IMR-90 (cell line): ENCODE measurements around the gene TRPM3. TPM values are rescaled to one million over a fixed set of nuclear protein-coding genes. Genes with fewer than 3 reads are reported as not detected.

Experiments
- ATAC-seq: fragments of 200-7000 bp; cut with Tn5 transposase; 2 replicates; pipeline ENCODE4 v1.9.1; 2020; ENCODE audit warnings: low read depth, mild to moderate bottlenecking, moderate library complexity
- BruUV-seq: library from RNA; stranded (reverse); fragments of 400-500 nt; replicated peaks from 2 replicates; lab custom pipeline; 2021; lab: Mats Ljungman, UMichigan
- CTCF ChIA-PET: fragments of 300-600 bp; formaldehyde crosslinking; extraction: SDS; loops from one replicate; lab custom pipeline; 2021; ENCODE audit warnings: antibody characterized with exemption; lab: Yijun Ruan, JAX
- POLR2A ChIA-PET: fragments of 300-600 bp; sonication (Branson Sonifier 250); formaldehyde crosslinking; loops from one replicate; lab custom pipeline; 2022; ENCODE audit warnings: antibody characterized with exemption; ENCODE audit not compliant: unreplicated experiment; lab: Charles Lee
- DNase-seq: peaks from one replicate; pipeline ENCODE4 v3.0.0; 2013
- H2AFZ ChIP-seq: replicated peaks from 2 replicates; pipeline ENCODE3; 2013; ENCODE audit warnings: low read length, mild to moderate bottlenecking; ENCODE audit not compliant: poor library complexity
- H2AK5ac ChIP-seq: 2 replicates; pipeline ENCODE4 v1.6.1; 2013; ENCODE audit warnings: low read depth, low read length, inconsistent platforms
- H2AK9ac ChIP-seq: replicated peaks from 2 replicates; pipeline ENCODE3; 2013; ENCODE audit warnings: mild to moderate bottlenecking, low read depth, low read length, moderate library complexity; ENCODE audit not compliant: poor library complexity
- H2BK120ac ChIP-seq: 2 replicates; pipeline ENCODE4 v1.6.1; 2013; ENCODE audit warnings: low read depth, low read length, inconsistent platforms
- H2BK15ac ChIP-seq: 3 replicates; pipeline ENCODE4 v1.6.1; 2013; ENCODE audit warnings: low read depth, low read length, inconsistent platforms
- H2BK20ac ChIP-seq: 2 replicates; pipeline ENCODE4 v1.6.1; 2013; ENCODE audit warnings: low read depth, mild to moderate bottlenecking, inconsistent platforms, low read length, moderate library complexity
- H2BK5ac ChIP-seq: 2 replicates; pipeline ENCODE4 v1.6.1; 2013; ENCODE audit warnings: mild to moderate bottlenecking, low read depth, low read length, inconsistent platforms; ENCODE audit not compliant: poor library complexity, severe bottlenecking
- H3K14ac ChIP-seq: replicated peaks from 2 replicates; pipeline ENCODE4 v1.6.1; 2013; ENCODE audit warnings: low read depth, low read length, inconsistent platforms
- H3K18ac ChIP-seq: 2 replicates; pipeline ENCODE4 v1.6.1; 2013; ENCODE audit warnings: low read depth, low read length, control low read depth
- H3K23ac ChIP-seq: 2 replicates; pipeline ENCODE4 v1.6.1; 2013; ENCODE audit warnings: low read depth, low read length, inconsistent platforms
- H3K27ac ChIP-seq: 2 replicates; pipeline ENCODE4 v1.5.1; 2013; ENCODE audit warnings: mild to moderate bottlenecking, control low read depth, low read length; ENCODE audit not compliant: insufficient read depth
- H3K27me3 ChIP-seq: 2 replicates; pipeline ENCODE4 v1.6.1; 2013; ENCODE audit warnings: low read length; ENCODE audit not compliant: control insufficient read depth, insufficient read depth
- H3K36me3 ChIP-seq: 2 replicates; pipeline ENCODE4 v1.6.1; 2013; ENCODE audit warnings: low read length, mixed read lengths; ENCODE audit not compliant: control insufficient read depth, insufficient read depth
- H3K4ac ChIP-seq: 2 replicates; pipeline ENCODE4 v1.6.1; 2013; ENCODE audit warnings: low read depth, low read length, inconsistent platforms
- H3K4me1 ChIP-seq: 2 replicates; pipeline ENCODE4 v1.6.1; 2013; ENCODE audit warnings: low read length, mixed read lengths; ENCODE audit not compliant: control insufficient read depth, insufficient read depth
- H3K4me2 ChIP-seq: 2 replicates; pipeline ENCODE4 v1.6.1; 2013; ENCODE audit warnings: low read depth, mild to moderate bottlenecking, control low read depth, low read length, moderate library complexity
- H3K4me3 ChIP-seq: 2 replicates; pipeline ENCODE4 v1.5.1; 2013; ENCODE audit warnings: low read depth, mild to moderate bottlenecking, control low read depth, low read length, moderate library complexity; ENCODE audit not compliant: insufficient read depth
- H3K56ac ChIP-seq: 2 replicates; pipeline ENCODE4 v1.6.1; 2013; ENCODE audit warnings: low read length, inconsistent platforms; ENCODE audit not compliant: insufficient read depth; ENCODE audit errors: extremely low read depth
- H3K79me1 ChIP-seq, 2 experiments: 2 replicates each; pipeline ENCODE4 v1.6.1; 2013; ENCODE audit warnings: low read length in 2 of 2, inconsistent platforms in 1 of 2, low read depth in 1 of 2
- H3K9ac ChIP-seq: 2 replicates; pipeline ENCODE4 v1.6.1; 2013; ENCODE audit warnings: low read depth, low read length, control low read depth
- H3K9me1 ChIP-seq: 2 replicates; pipeline ENCODE4 v1.6.1; 2013; ENCODE audit warnings: low read length, inconsistent platforms; ENCODE audit not compliant: insufficient read depth
- H3K9me3 ChIP-seq: 2 replicates; pipeline ENCODE4 v1.6.1; 2013; ENCODE audit warnings: low read length; ENCODE audit not compliant: control insufficient read depth, insufficient read depth
- H4K20me1 ChIP-seq: 2 replicates; pipeline ENCODE4 v1.6.1; 2013; ENCODE audit warnings: low read length, inconsistent platforms; ENCODE audit not compliant: insufficient read depth
- H4K5ac ChIP-seq: 2 replicates; pipeline ENCODE4 v1.6.1; 2013; ENCODE audit warnings: mild to moderate bottlenecking, low read depth, low read length, control low read depth
- H4K8ac ChIP-seq, 2 experiments: 2 replicates each; pipeline ENCODE4 v1.6.1; 2013; ENCODE audit warnings: low read depth in 2 of 2, low read length in 2 of 2, control low read depth in 1 of 2, inconsistent platforms in 1 of 2
- H4K91ac ChIP-seq: 2 replicates; pipeline ENCODE4 v1.6.1; 2013; ENCODE audit warnings: low read depth, low read length, inconsistent platforms; ENCODE audit not compliant: insufficient read depth
- BHLHE40 ChIP-seq: fragments of 150-350 bp; IDR thresholded peaks from 2 replicates; pipeline ENCODE4 v1.6.1; 2016; ENCODE audit warnings: mild to moderate bottlenecking, low read depth, low read length
- CEBPB ChIP-seq: IDR thresholded peaks from 2 replicates; pipeline ENCODE4 v1.6.1; 2012; ENCODE audit warnings: low read depth, low read length, improper control_type of control experiment
- CHD1 ChIP-seq: IDR thresholded peaks from 2 replicates; pipeline ENCODE4 v1.6.1; 2012; ENCODE audit warnings: low read depth, low read length, improper control_type of control experiment
- CTCF ChIP-seq: conservative IDR thresholded peaks from 2 replicates; pipeline ENCODE4 v1.5.1; 2012; ENCODE audit warnings: mild to moderate bottlenecking, low read depth, low read length, improper control_type of control experiment
- ELK1 ChIP-seq: fragments of 150-350 bp; IDR thresholded peaks from 2 replicates; pipeline ENCODE4 v1.6.1; 2016; ENCODE audit warnings: low read depth, mild to moderate bottlenecking, low read length, moderate library complexity, borderline replicate concordance
- FOS ChIP-seq: fragments of 150-350 bp; IDR thresholded peaks from 2 replicates; pipeline ENCODE4 v1.6.1; 2016; ENCODE audit warnings: low read depth, low read length
- MAFK ChIP-seq: IDR thresholded peaks from 2 replicates; pipeline ENCODE4 v1.6.1; 2012; ENCODE audit warnings: low read depth, low read length, improper control_type of control experiment
- MAZ ChIP-seq: IDR thresholded peaks from 2 replicates; pipeline ENCODE4 v1.6.1; 2012; ENCODE audit warnings: low read depth, mild to moderate bottlenecking, low read length, improper control_type of control experiment, moderate library complexity, borderline replicate concordance
- MXI1 ChIP-seq: IDR thresholded peaks from 2 replicates; pipeline ENCODE4 v1.6.1; 2012; ENCODE audit warnings: low read depth, mild to moderate bottlenecking, low read length, moderate library complexity, borderline replicate concordance
- POLR2A ChIP-seq: IDR thresholded peaks from 2 replicates; pipeline ENCODE4 v1.6.1; 2012; ENCODE audit warnings: mild to moderate bottlenecking, low read depth, low read length
- RCOR1 ChIP-seq: IDR thresholded peaks from 2 replicates; pipeline ENCODE4 v1.6.1; 2012; ENCODE audit warnings: mild to moderate bottlenecking, low read length, improper control_type of control experiment; ENCODE audit not compliant: insufficient replicate concordance
- RFX5 ChIP-seq: IDR thresholded peaks from 2 replicates; pipeline ENCODE4 v1.8.0; 2012; ENCODE audit warnings: low read depth, mild to moderate bottlenecking, low read length, moderate library complexity
- SMC3 ChIP-seq: fragments of 150-350 bp; IDR thresholded peaks from 2 replicates; pipeline ENCODE4 v1.6.1; 2016; ENCODE audit warnings: low read depth, mild to moderate bottlenecking, antibody characterized with exemption, low read length, moderate library complexity
- USF2 ChIP-seq: fragments of 150-350 bp; IDR thresholded peaks from 2 replicates; pipeline ENCODE4 v1.6.1; 2017; ENCODE audit warnings: mild to moderate bottlenecking, antibody characterized with exemption, low read length, low read depth
- WGBS, 2 experiments: methylation state at CpG; one replicate each; pipeline versions ENCODE4 v1.1.5 to v1.1.7; 2013; ENCODE audit warnings: missing lambda C conversion rate in 2 of 2; ENCODE audit not compliant: insufficient read length in 1 of 2; ENCODE audit errors: extremely low coverage in 2 of 2; 5-methylcytosine and 5-hydroxymethylcytosine counted together
- dilution Hi-C: fragments of 300-500 bp; cut with HindIII; formaldehyde crosslinking; loops from one replicate; pipeline ENCODE4 v1.14.3; 2018; ENCODE audit warnings: low sequenced_read_pairs; ENCODE audit not compliant: unreplicated experiment
- in situ Hi-C: fragments of 300-500 bp; cut with MboI; formaldehyde crosslinking; loops from 3 replicates; pipeline ENCODE4 v1.14.3; 2019; ENCODE audit warnings: low sequenced_read_pairs, inconsistent platforms, mixed read lengths
- intact Hi-C: fragments of 100-400 bp; cut with micrococcal nuclease; formaldehyde crosslinking; loops from 2 replicates; pipeline ENCODE4 v1.10.0; 2022
- polyA plus RNA-seq, 3 experiments: library from polyadenylated mRNA; depleted of rRNA; stranded (reverse); fragments of >200 nt; gene quantifications; 2 replicates each; pipeline ENCODE4 v1.2.3, GENCODE V29; 2012; ENCODE audit warnings: low replicate concordance in 1 of 3
- total RNA-seq: library from RNA; depleted of rRNA; stranded (reverse); fragments of >200 nt; gene quantifications from 2 replicates; pipeline ENCODE4 v1.2.3, GENCODE V29; 2012

TRPM3 gene
- total and polyA plus RNA-seq, 2 of the 4 experiments (the other 2 are of a cell fraction): not detected

GRCh38 chr9:70580606-70581195 is 540.7 kb downstream of the TRPM3 start:
- H2BK15ac ChIP-seq: peak overlapping the region; percentile 45
- H3K4me3 ChIP-seq: no peak overlapping the region
- BruUV-seq: no TSS peak
- no peak overlapping the region for H3K9ac ChIP-seq
- intact Hi-C loops: no loop called here
- H3K4me1 ChIP-seq: peaks cover 11% of the 10 kb centered on the region
- DNase-seq: no peak
- H2AK9ac ChIP-seq: no peak overlapping the region
- peaks cover 7% of the 10 kb centered on the region for H3K9me1 ChIP-seq
- H3K27me3 ChIP-seq: no peaks in the 10 kb centered on the region
- H3K4me2 ChIP-seq: no peak overlapping the region
- ChIA-PET POLR2A (no interaction called here), CTCF (no interaction called here)
- H3K18ac ChIP-seq: peak overlapping the region; percentile 12; the same call in 1 of the 2 replicates
- no peak for ATAC-seq
- H3K23ac ChIP-seq: no peak overlapping the region
- in situ Hi-C loops: no loop called here
- peak overlapping the region; percentile 49; the same call in 1 of the 2 replicates for H3K14ac ChIP-seq
- H2BK5ac ChIP-seq: no peak overlapping the region
- no peaks in the 10 kb centered on the region for H4K20me1 ChIP-seq
- H4K5ac ChIP-seq: no peak overlapping the region
- no peak overlapping the region for H2AFZ ChIP-seq
- H3K4ac ChIP-seq: 0 out of 2 replicates have a peak overlapping the region, but pooled peaks have one; percentile 16
- dilution Hi-C loops: no loop called here
- H3K9me3 ChIP-seq: no peaks in the 10 kb centered on the region
- H3K79me1 ChIP-seq: 0 out of 4 replicates have a peak, but pooled peaks cover 0 to 3% of the 10 kb centered on the region in 2 experiments
- no peak for TF ChIP-seq RCOR1
- TF ChIP-seq POLR2A: no peak
- TF ChIP-seq MXI1: no peak
- TF ChIP-seq RFX5: no peak
- TF ChIP-seq BHLHE40: no peak
- no peak for TF ChIP-seq CEBPB
- TF ChIP-seq MAFK: no peak
- TF ChIP-seq FOS: no peak
- TF ChIP-seq USF2: no peak
- no peak for TF ChIP-seq MAZ
- no peak for TF ChIP-seq SMC3
- no peak for TF ChIP-seq ELK1
- TF ChIP-seq CHD1: no peak
- TF ChIP-seq CTCF: no peak
- 20% methylated on average over 1 of the region's 4 CpGs; no CpG with 5 or more reads in 1 of the 2 experiments for WGBS, 2 experiments
- H2BK20ac ChIP-seq: 0 out of 2 replicates have a peak overlapping the region, but pooled peaks have one; percentile 32
- no peaks in the 10 kb centered on the region for H3K36me3 ChIP-seq
- peak overlapping the region; percentile 46; the same call in 1 of the 2 replicates for H2BK120ac ChIP-seq
- H4K91ac ChIP-seq: peak overlapping the region; percentile 43
- H2AK5ac ChIP-seq: peak overlapping the region; percentile 78
- no peak overlapping the region for H3K56ac ChIP-seq
- no peak overlapping the region for H3K27ac ChIP-seq
- H4K8ac ChIP-seq: no peak overlapping the region
